ENCODE data around the gene TRIM38.
A peak's percentile ranks its signal among the peaks of the same experiment; 100 is the strongest.

The TRIM38 gene

GRCh38 chr6:26034905-26035304 lies 72.3 kb downstream of the TRIM38 start:
- no peak overlapping the region for H4K5ac ChIP-seq (ENCODE audit: low read length)
- peak overlapping the region; percentile 60 for H3K18ac ChIP-seq (ENCODE audit: low read length)
- no CpG with 5 or more reads among the region's 2 CpGs for WGBS (ENCODE audit: extremely low coverage, insufficient coverage, low lambda C conversion rate)
- no peak for DNase-seq
- H3K4me3 ChIP-seq (ENCODE audit: low read length): no peak overlapping the region
- H3K79me1 ChIP-seq (ENCODE audit: low read length): no peaks in the 10 kb centered on the region
- H3K23ac ChIP-seq (ENCODE audit: low read length): no peak overlapping the region
- H2BK120ac ChIP-seq (ENCODE audit: low read depth, low read length): no peak overlapping the region
- no peak overlapping the region for H3K4me2 ChIP-seq (ENCODE audit: low read length)
- H3K27me3 ChIP-seq (ENCODE audit: insufficient read depth, low read length, poor library complexity): no peaks in the 10 kb centered on the region
- no peak overlapping the region for H2AK5ac ChIP-seq (ENCODE audit: low read length)
- H2BK15ac ChIP-seq (replicated peaks; ENCODE audit: low read depth): peak overlapping the region; percentile 98
- no peak overlapping the region for H4K8ac ChIP-seq (ENCODE audit: low read depth, low read length)
- H3K79me2 ChIP-seq (ENCODE audit: control insufficient read depth, insufficient read depth, low read length): no peaks in the 10 kb centered on the region
- H3K36me3 ChIP-seq (ENCODE audit: control insufficient read depth, insufficient read depth, low read length): no peaks in the 10 kb centered on the region
- peaks cover 3% of the 10 kb centered on the region for H3K4me1 ChIP-seq (ENCODE audit: control insufficient read depth, low read depth, low read length)
- peak overlapping the region; percentile 16 for H3K4ac ChIP-seq (ENCODE audit: low read depth, low read length)
- no peak overlapping the region for H3K27ac ChIP-seq (ENCODE audit: low read depth, low read length)
- H2BK5ac ChIP-seq (ENCODE audit: low read length): peak overlapping the region; percentile 43
- peak overlapping the region; percentile 78 for H3K9ac ChIP-seq (ENCODE audit: low read length)
- H3K56ac ChIP-seq (ENCODE audit: low read length): peak overlapping the region; percentile 82

Small RNA genes lying within 50 kb of the gene (small RNA-seq; reads per million reads assigned to genes)
- 1.3 reads per million for gene HIST1H1PS2 (ENCODE audit: insufficient read depth)
